SHP77 treated with DMSO at 0.1 percent for 48 hours (cell line): Measurements from ENCODE around the gene ZMAT5.
A peak's percentile ranks its signal among the peaks of the same experiment; 100 is the strongest.

Experiments used
- DNase-seq: peaks from one replicate; lab custom pipeline; 2025; lab: John Stamatoyannopoulos, UW

ZMAT5 gene

DNA sequence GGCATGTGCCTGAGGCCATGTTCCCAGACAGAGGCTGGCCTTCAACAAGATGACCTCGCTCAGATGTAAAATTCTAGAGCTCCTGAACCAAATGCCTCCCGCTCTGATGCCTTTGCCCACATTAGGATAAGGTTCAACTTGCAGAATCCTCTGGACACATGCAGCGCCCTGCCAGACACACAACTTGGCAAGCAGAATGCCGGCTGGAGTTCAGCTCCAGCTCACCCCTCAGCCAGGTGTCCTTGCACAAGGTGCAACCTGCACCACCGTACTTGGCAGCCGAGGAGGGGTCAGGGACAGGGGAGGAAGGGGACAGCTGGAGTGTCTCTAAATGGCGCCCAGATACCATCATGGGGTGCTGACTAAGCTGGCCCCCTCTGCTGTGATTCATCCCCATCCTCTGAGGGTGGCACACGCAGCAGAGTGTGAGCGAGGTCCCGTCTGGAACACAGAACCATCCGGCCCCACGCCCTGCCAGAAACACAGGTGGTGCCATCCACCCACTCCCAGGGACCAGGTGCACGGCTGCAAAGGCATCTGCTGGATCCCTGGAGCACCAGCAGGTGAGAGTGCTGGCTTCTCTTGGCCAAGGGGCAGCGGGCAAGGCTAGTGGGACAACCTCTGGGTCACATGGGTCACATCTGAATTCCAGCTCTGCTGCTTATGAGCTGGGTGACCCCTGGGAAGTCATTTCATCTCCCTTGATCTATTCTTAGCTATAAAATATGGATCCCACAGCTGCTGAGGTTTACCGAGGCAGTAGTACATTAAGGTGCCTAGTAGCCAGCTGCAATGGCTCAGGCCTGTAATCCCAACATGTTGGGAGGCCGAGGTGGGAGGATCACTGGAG lies 12.8 kb downstream of the ZMAT5 start:
- no peak for DNase-seq

GRCh38 chr22:29751669-29752068 lies 15.1 kb downstream of the ZMAT5 start:
- DNase-seq = no peak

GRCh38 chr22:29750559-29751538 lies 16.0 kb downstream of the ZMAT5 start:
- DNase-seq = no peak

DNA sequence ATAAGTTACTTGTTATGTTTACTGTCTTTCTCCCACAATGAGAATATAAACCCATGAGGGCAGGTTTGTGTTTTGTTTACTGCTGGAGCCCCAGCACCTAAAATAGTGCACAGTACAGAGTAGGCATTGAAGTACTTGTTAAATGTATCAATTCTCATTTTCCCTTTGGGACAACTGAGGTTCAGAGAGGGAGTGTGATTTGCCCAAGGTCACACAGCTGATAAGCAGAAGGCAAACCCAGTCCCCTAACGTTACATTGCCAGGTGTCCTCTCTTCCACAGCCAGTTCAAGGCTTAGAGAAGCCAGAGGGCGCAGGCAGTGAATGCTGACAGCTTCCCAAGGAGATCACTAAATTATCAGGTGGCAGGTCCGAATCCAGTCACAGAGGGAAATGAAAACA lies 16.8 kb downstream of the ZMAT5 start:
- DNase-seq = no peak

DNA sequence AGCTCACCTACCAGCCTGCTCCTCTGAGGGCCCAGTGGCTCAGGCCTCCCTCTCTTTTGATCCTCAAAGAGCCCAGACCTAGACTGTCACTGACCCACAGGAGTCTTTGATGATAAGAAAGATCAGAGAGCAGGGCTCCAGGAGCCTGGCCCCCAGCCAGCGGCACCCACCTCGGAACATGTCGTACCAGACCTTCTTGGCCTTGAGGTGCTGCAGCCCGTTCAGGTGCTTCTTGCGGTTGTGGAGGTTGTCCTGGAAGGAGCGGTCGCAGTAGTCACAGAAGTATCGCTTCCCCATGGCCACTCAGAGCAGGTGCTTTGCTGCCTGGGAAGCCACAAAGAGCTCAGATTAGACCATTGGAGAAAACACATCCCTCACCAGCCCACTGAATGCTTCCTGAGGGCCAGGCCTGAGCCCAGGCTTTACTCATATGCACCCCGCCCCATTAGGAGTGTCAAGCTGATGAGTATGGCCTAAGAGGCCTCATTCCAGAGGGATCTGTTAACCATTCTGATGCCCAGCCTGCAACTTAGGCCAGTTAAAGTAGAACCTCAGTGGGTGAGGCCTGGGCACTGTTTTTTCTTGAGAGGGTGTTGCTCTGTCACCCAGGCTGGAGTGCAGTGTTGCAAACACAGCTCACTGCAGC lies 18.4 kb downstream of the ZMAT5 start:
- DNase-seq = no peak

GRCh38 chr22:29747832-29748231 lies 19.0 kb downstream of the ZMAT5 start:
- DNase-seq = no peak

GRCh38 chr22:29744902-29745301 lies 21.9 kb downstream of the ZMAT5 start:
- peak; percentile 69 for DNase-seq

DNA sequence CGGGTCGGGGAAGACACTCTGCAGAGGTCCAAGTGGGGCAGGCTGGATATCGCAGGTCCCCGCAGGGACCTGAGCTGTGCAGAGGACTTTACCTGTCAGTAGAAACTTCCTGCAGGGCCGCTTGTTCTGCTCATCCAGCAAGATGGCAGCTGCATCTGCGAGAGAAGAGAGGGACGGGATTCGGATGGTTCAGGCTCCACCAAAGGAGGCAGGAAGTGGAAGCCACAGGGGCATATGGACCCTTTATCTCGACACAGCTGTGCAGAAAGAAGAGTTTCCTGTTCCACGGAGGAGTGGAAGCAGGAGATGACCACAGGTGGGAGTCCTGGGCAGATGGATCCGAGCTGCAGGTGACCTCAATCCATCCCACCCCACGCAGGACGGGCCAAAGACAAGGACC lies 24.5 kb downstream of the ZMAT5 start:
- DNase-seq = no peak

GRCh38 chr22:29741926-29742325 lies 24.9 kb downstream of the ZMAT5 start:
- DNase-seq = no peak

- DNase-seq = no peak
Observed at GRCh38 chr22:29740216-29740615, 26.6 kb downstream of the ZMAT5 start.

DNA sequence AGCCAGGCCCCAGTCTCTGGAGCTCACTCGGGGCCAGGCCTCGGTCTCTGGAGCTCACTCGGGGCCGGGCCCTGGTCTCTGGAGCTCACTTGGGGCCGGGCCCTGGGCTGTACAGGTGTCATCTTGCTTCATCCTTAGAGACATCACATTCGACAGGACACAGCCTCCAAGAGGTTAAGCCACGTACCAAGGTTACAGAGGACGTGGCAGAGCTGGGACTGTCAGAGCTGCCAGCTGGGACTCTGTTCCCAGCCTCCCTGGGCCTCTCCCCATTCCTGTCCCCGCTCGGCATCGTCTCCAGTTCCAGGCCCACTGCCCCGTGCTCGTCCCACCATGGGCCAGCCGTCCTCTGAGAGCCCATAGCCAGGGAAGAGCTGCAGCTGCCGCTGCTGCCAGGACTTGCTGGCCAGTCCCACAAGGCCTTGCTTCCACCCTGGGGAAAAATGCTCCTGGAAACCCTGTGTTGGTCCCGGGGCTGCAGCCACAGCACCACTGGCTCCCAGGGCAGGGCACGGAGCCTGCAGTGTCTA lies 27.4 kb downstream of the ZMAT5 start:
- no peak for DNase-seq

GRCh38 chr22:29738118-29738815 lies 28.5 kb downstream of the ZMAT5 start:
- no peak for DNase-seq

DNA sequence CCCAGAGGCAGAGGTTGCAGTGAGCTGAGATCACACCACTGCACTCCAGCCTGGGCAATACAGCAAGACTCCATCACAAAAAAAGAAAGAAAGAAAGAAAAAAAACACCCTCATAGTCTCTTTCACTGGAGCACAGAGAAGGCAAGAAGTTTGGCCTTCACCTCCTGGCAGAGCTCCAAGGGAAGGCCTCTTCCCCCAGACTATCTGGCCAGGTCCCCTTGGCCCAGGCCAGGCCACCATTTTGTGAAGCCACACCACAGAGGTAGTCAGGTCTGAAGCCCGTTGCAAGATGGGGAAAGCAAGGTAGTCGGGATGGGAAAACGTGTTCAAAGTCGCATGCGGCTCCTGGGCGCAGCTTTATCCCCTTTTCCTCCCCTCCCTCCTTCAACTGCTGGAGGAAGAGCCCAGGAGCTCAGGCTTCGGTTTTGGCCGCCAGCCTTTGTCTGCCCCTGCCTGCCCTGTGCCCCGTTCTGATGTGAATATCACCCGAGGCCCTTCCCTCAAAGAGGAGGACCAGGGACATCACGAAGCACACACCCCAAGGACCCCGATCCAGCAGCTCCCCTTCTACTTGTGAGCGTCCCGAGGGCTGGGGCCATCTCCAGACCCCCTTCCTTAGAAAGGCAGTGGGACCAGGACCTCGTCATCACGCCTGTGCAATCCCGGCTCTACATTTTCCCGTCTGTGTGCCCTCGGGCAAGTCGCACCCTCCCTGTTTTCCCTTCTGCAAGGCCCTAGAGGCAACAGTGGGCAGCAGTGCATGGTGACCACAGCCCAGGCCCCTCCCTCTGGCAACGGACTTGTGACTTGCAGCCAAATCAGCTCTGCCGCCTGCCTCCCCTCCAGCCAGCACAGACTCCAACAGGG lies 29.3 kb downstream of the ZMAT5 start:
- no peak for DNase-seq

- DNase-seq = no peak
Observed at GRCh38 chr22:29735416-29735815, 31.4 kb downstream of the ZMAT5 start.

DNA sequence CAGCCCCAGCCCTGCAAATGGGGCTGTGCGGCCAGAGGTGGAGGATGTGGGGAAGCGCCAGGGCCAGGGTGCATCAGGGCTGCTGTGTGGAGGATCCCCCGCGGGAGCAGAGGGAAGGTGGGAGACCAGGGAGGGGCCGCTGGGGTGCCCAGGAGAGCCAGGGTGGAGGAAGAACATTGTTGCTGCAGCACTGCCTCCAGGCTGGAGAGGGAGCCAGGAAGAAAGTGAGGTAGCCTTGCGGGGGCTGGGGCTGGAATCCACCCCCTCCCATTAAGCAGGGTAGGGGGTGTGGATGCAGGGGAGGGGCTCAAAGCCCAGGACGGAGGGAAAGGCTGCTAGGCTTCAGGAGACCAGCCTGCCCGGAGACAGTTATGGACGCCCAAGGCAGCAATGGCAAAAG lies 32.0 kb downstream of the ZMAT5 start:
- no peak for DNase-seq

- no peak for DNase-seq
Observed at GRCh38 chr22:29734406-29734805, 32.4 kb downstream of the ZMAT5 start.

GRCh38 chr22:29733362-29734201 lies 33.2 kb downstream of the ZMAT5 start:
- DNase-seq = peak; percentile 62

- DNase-seq = no peak
Observed at GRCh38 chr22:29732883-29733282, 33.9 kb downstream of the ZMAT5 start.

DNA sequence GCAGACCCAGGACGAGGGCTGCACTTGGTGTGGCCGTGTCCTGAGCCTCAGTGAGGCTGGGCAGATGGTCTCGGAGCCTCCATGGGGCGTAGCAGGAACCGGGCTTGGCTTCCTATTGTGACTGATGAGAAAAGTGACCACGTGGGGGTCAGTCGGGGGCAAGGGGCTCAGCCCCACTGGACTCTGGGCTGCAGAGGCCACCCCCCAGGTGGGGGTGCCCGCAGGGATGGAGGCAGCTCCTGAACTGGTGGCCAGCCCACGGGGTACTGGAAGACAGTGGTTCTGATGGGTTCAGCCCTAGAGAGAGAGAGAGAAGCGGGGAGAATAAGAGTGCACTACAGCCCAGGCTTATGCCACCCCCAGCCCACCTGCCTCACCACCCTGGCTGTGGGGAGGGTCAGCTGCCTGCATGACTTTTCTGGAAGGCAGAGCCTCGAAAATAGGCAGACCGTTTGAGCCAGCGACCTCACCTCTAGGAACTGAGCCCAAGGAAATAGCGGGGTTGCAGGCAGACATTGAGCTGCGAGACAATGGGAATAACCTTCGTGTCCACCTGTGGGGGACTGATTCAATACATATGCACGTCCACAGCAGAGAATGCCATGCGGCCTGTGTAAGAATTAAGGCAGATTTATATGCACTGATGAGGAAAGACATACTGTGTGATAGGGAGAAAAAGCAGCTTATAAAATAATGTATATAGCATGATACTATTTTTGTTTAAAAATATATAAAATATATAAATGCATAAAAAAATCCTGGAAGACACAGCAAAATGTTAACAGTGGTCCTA lies 35.6 kb downstream of the ZMAT5 start:
- no peak for DNase-seq
